Common myeloid progenitor, CD34-positive (primary cell): Measurements from ENCODE around the gene ZCCHC17.

Source experiments
- CTCF ChIA-PET: fragments of 350-600 bp; sonication (Branson Sonifier 250); formaldehyde crosslinking; loops from one replicate; lab custom pipeline; 2021; ENCODE audit warnings: antibody characterized with exemption; lab: Charles Lee
- POLR2A ChIA-PET: fragments of 350-600 bp; sonication (Branson Sonifier 250); formaldehyde crosslinking; loops from one replicate; lab custom pipeline; 2021; ENCODE audit warnings: antibody characterized with exemption; lab: Charles Lee
- DNase-seq, 3 donors: peaks; one replicate each; pipeline versions ENCODE4 v3.0.0 to v3.0.0-alpha.2; 2013
- H3K27ac ChIP-seq, 2 experiments: 1 replicate in 1 of 2; 2 replicates in 1 of 2; pipeline ENCODE4 v1.7.0; 2013; ENCODE audit warnings: inconsistent platforms in 2 of 2, low read length in 2 of 2, mild to moderate bottlenecking in 2 of 2, low read depth in 1 of 2, moderate library complexity in 1 of 2; ENCODE audit not compliant: severe bottlenecking in 2 of 2, insufficient read depth in 1 of 2, poor library complexity in 1 of 2
- H3K27me3 ChIP-seq, 5 experiments: replicated peaks in 2 of 5; 1 replicate in 3 of 5; 2 replicates in 2 of 5; pipeline versions ENCODE4 v1.6.1 to v1.7.0; 2013; ENCODE audit warnings: low read length in 4 of 5, mild to moderate bottlenecking in 2 of 5, moderate library complexity in 2 of 5, inconsistent platforms in 1 of 5; ENCODE audit not compliant: insufficient read depth in 5 of 5, control insufficient read depth in 4 of 5
- H3K36me3 ChIP-seq, 4 experiments: 1 replicate in 2 of 4; 2 replicates in 2 of 4; pipeline versions ENCODE4 v1.6.1 to v1.7.0; 2013; ENCODE audit warnings: low read length in 3 of 4, control low read depth in 1 of 4, mild to moderate bottlenecking in 1 of 4; ENCODE audit not compliant: control insufficient read depth in 4 of 4, insufficient read depth in 4 of 4
- H3K4me1 ChIP-seq, 4 experiments: 1 replicate in 3 of 4; 2 replicates in 1 of 4; pipeline versions ENCODE4 v1.6.1 to v1.7.1; 2013; ENCODE audit warnings: low read length in 3 of 4, mild to moderate bottlenecking in 3 of 4, control low read depth in 1 of 4, inconsistent platforms in 1 of 4, moderate library complexity in 1 of 4; ENCODE audit not compliant: control insufficient read depth in 4 of 4, insufficient read depth in 4 of 4; ENCODE audit errors: control extremely low read depth in 1 of 4
- H3K4me3 ChIP-seq, 7 experiments: 1 replicate in 4 of 7; 2 replicates in 3 of 7; pipeline versions ENCODE4 v1.5.1 to v1.7.0; 2013; ENCODE audit warnings: mild to moderate bottlenecking in 7 of 7, low read length in 6 of 7, moderate library complexity in 6 of 7, inconsistent platforms in 2 of 7, low read depth in 2 of 7, control low read depth in 1 of 7; ENCODE audit not compliant: insufficient read depth in 4 of 7, control insufficient read depth in 1 of 7; ENCODE audit errors: extremely low read depth in 1 of 7
- H3K9me3 ChIP-seq, 5 experiments: 1 replicate in 4 of 5; 2 replicates in 1 of 5; pipeline versions ENCODE4 v1.6.1 to v1.7.1; 2013; ENCODE audit warnings: low read length in 4 of 5, mild to moderate bottlenecking in 2 of 5, inconsistent platforms in 1 of 5, low read depth in 1 of 5, moderate library complexity in 1 of 5; ENCODE audit not compliant: control insufficient read depth in 4 of 5, insufficient read depth in 2 of 5; ENCODE audit errors: control extremely low read depth in 1 of 5
- WGBS: methylation state at CpG from one replicate; pipeline ENCODE4 v1.1.5; 2013; ENCODE audit not compliant: insufficient coverage; 5-methylcytosine and 5-hydroxymethylcytosine counted together

ZCCHC17 gene

DNA sequence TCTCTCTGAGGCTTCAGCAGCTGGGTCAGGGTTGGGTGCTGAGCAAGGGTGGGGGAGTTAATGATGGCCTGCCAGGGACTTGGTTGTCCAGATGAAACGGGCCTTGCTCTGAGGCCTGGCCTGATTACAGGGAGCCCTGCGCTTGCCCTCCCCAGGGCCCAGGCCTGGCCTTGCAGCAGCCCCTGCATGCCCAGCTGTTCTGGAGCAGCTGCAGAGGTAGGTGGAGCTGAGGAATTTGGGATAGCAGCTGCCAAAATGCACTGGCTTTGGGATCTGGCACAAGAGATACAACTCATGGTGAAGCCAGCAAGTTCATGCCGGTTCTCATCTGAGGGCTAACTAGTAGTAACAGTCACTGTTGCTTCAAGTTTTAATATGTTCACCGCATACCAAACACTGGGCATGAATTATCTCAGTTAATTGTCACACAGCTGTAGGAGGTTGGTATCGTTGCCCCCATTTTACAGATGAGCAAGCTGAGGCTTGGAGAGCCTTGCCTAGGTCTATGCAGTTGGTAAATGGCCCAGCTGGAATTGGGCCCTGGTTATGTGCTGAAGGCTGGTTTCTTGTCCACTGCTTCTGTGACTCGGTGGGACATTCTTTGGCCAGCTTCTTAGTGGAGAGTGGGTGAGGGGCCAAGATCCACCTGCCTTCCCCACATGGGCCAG, 108.9 kb downstream of the ZCCHC17 start:
- WGBS: 95% methylated on average over 6 of the region's 6 CpGs
- no peak for DNase-seq
- no peaks in the 10 kb centered on the region for H3K4me1 ChIP-seq
- H3K27me3 ChIP-seq: peaks cover 0 to 9% (median 2%) of the 10 kb centered on the region in 5 experiments
- no peaks in the 10 kb centered on the region for H3K36me3 ChIP-seq
- H3K9me3 ChIP-seq: no peaks in the 10 kb centered on the region
- no peak overlapping the region for H3K27ac ChIP-seq
- H3K4me3 ChIP-seq: no peak overlapping the region
- CTCF ChIA-PET: interaction anchor here (0.6 to 2.5 kb wide), 5 partner anchors 8 to 133 kb away, joined by 3 to 10 read pairs (median 4); no protein-coding TSS in a partner anchor
- POLR2A ChIA-PET: no interaction called here

DNA sequence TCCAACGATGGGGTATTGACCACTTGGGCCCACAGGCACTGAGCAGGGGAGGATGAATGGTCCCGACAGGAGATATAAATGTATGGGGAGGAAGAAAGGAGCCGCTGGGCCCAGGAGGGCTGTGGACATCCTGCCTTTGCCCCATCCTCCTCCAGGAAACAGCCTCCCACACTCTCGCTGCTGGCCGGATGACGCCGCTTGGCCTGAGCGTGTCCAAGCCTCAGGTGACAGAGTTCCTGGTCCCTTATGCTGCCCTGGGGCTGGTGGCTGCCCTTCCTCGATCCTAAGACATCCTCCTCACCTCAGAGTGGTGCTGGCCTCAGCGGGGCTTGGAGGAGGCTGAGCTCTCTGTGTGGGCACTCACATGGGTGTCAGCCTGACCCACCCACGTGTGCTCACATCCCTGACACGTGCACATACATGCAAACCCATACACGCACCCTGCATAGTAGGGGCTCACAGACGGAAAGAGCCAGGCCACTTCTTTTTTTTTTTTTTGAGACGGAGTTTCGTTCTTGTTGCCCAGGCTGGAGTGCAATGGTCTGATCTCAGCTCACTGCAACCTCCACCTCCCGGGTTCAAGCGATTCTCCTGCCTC, 110.3 kb downstream of the ZCCHC17 start:
- no peak for DNase-seq
- ChIA-PET CTCF (interaction anchor here (0.7 to 2.5 kb wide), 3 partner anchors 12 to 13 kb away, joined by 3 to 10 read pairs (median 6); no protein-coding TSS in a partner anchor), POLR2A (no interaction called here)
- Histone ChIP-seq H3K27ac (no peak overlapping the region), H3K27me3 (peaks cover 0 to 22% (median 15%) of the 10 kb centered on the region in 5 experiments), H3K36me3 (no peaks in the 10 kb centered on the region), H3K9me3 (no peaks in the 10 kb centered on the region), H3K4me3 (no peak overlapping the region), H3K4me1 (no peaks in the 10 kb centered on the region)
- WGBS: 96% methylated on average over 9 of the region's 18 CpGs

DNA sequence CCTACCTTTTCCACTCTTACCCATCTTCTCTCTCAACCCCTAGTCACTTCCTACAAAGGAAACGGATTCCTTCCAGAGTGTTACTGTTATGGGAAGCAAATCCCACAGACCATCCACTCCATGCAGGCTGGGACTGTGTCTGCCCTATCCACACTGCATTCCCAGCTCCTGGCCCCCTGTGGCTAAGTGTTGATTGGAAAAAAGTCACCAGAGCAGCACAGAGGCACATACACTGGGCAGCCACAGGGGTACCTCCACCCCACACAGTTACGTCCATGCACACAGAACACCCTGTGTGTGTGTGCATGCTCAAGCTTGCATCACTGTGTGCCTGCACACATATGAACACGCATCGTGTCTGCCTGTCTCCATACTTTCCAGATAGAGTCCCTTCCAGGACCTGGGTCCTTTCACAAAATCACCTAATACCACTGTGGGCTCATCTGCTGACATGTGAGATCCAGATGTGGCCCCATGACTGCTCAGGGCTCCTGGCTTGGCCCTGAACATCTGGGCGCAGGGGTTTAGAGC, 112.0 kb downstream of the ZCCHC17 start:
- no peak overlapping the region for H3K27ac ChIP-seq
- ChIA-PET POLR2A (no interaction called here), CTCF (no interaction called here)
- H3K27me3 ChIP-seq: peaks cover 0 to 38% (median 21%) of the 10 kb centered on the region in 5 experiments
- peaks cover 0 to 12% (median 11%) of the 10 kb centered on the region in 4 experiments for H3K4me1 ChIP-seq
- WGBS: 96% methylated on average over 5 of the region's 5 CpGs
- DNase-seq: no peak
- no peaks in the 10 kb centered on the region for H3K9me3 ChIP-seq
- no peak overlapping the region for H3K4me3 ChIP-seq
- no peaks in the 10 kb centered on the region for H3K36me3 ChIP-seq

DNA sequence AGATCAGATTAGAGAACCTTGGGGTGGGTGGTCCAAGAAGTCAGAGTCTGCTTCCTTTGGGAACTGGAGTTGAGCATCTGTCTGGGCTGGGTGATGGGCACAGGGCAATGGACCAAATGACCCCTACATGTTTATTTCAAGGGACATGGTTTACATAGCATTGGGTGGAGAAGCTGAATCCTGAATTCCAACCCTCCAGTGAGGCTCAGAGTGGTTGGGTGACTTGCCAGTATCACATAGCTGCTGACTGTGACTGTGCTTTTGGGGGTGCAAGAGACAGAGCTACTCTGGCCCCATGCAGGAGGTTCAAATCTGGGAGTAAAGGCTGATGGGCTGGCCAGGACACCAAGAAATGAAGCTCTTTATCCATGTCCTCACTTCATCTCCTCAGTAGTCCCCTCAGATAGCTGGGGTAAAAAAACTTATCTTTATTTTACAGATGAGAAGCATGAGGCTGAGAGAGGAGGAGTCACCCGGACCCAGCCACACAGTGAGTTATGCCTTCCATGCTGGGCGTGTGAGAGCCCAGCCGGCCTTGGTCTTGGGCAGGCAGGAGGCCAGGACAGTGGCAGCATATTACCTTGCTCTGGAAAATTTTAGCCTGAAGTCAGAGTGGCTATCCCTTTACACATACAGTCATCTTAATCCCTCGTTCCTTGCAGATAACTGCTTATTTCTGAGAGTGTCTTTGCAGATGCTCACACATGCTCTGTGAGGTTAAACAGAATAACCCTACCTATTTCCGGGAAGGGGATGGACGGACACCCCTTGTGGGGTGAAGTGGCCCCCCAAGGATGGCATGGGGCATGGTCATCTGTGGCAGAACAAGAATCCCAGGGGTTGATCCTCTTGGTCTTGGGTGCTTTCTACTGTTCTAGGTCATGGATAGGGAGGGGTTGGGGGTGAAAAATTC, 113.4 kb downstream of the ZCCHC17 start:
- no peak overlapping the region for H3K4me3 ChIP-seq
- H3K27me3 ChIP-seq: peaks cover 0 to 52% (median 22%) of the 10 kb centered on the region in 5 experiments
- peaks cover 0 to 18% (median 15%) of the 10 kb centered on the region in 4 experiments for H3K4me1 ChIP-seq
- H3K9me3 ChIP-seq: no peaks in the 10 kb centered on the region
- DNase-seq: no peak
- ChIA-PET POLR2A (interaction anchor here (0.9 kb wide), 1 partner anchor 8 kb away, joined by 3 read pairs; no protein-coding TSS in a partner anchor), CTCF (interaction anchor here (0.6 to 2.7 kb wide), 4 partner anchors 9 to 139 kb away, joined by 3 to 7 read pairs (median 3); no protein-coding TSS in a partner anchor)
- H3K27ac ChIP-seq: no peak overlapping the region
- no peaks in the 10 kb centered on the region for H3K36me3 ChIP-seq
- 93% methylated on average over 6 of the region's 6 CpGs for WGBS

DNA sequence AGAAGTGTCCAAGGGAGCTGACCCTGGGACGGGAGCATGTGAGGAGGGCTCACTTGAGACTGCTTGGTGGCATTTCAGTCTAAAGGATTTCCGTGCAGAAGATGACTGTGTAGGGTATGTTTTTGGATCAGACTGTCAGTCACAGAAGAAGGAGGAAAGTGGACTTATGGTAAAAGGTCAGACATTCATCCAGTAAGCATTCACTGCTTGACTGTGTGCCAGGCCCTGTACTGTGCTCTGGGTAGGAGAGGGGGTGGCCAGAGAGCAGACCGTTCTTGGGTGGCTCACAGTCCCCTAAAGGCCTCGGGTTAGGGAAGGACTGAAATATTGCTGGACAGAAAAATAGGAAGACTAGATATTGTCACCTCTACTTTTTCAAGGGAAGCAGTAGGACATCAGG, 114.0 kb downstream of the ZCCHC17 start:
- ChIA-PET POLR2A (no interaction called here), CTCF (interaction anchor here (0.9 to 2.7 kb wide), 4 partner anchors 8 to 138 kb away, joined by 3 to 7 read pairs (median 4); no protein-coding TSS in a partner anchor)
- Histone ChIP-seq H3K27me3 (peaks cover 0 to 53% (median 22%) of the 10 kb centered on the region in 5 experiments), H3K4me3 (no peak overlapping the region), H3K36me3 (no peaks in the 10 kb centered on the region), H3K4me1 (peaks cover 0 to 18% (median 15%) of the 10 kb centered on the region in 4 experiments), H3K9me3 (no peaks in the 10 kb centered on the region), H3K27ac (no peak overlapping the region)
- DNase-seq: no peak
- WGBS: 93% methylated on average over 4 of the region's 4 CpGs

DNA sequence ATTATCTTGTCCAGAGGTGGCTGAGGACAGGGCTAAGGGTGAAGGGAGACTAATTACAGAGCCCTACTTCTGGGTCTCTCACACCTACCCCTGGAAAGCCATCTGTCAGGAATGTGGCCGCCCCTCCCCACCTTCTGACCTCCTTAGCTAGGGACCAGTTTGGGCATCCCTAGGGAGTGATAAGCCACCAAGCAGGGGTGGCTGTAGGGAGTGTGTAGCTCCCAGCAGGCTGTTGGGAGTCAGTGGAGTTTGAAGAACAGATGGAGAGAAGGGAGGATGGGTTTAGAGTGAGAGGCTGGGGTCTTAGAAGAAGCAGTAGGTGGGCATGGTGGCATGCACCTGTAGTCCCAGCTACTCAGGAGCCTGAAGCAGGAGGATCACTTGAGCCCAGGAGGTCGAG, 115.4 kb downstream of the ZCCHC17 start:
- H3K27ac ChIP-seq: no peak overlapping the region
- 56% methylated on average over 2 of the region's 2 CpGs for WGBS
- peaks cover 0 to 60% (median 22%) of the 10 kb centered on the region in 5 experiments for H3K27me3 ChIP-seq
- no peaks in the 10 kb centered on the region for H3K9me3 ChIP-seq
- POLR2A ChIA-PET: no interaction called here
- H3K36me3 ChIP-seq: no peaks in the 10 kb centered on the region
- no peak for DNase-seq
- peaks cover 0 to 18% (median 15%) of the 10 kb centered on the region in 4 experiments for H3K4me1 ChIP-seq
- CTCF ChIA-PET: interaction anchor here (1.1 to 2.7 kb wide), 3 partner anchors 9 to 137 kb away, joined by 5 to 8 read pairs (median 7); no protein-coding TSS in a partner anchor
- H3K4me3 ChIP-seq: no peak overlapping the region
